ENCODE measurements around the gene TLR7.

TLR7 gene

DNA sequence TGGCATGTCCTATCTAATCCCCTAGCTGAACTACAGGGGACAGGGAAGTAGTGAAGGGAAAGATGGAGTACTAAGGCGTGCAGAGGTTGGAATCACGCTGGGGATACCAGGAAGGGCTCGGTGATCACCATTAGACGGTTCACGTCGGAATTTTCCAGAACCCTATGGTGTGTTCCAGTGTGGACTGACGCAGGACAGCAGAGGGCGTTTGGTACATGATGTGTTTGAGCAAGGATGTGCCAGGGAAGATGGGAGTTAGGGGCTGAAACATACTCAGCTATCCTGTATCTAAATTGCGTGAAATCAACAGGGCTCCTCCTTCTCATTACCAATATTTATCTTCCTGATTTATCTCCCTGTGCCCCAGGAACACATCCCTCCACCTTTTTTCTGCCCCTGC is 41.9 kb upstream of the TLR7 start:
- TF ChIP-seq POLR2AphosphoS5 (IDR thresholded peaks at IDR 0.05; ENCODE audit: low read depth, low read length) (no peak), SIN3A (IDR thresholded peaks at IDR 0.05; ENCODE audit: borderline replicate concordance, insufficient read depth, low read length) (no peak), REST (IDR thresholded peaks at IDR 0.05; ENCODE audit: insufficient read depth in 1 of 2, low read depth in 2 of 2, low read length in 2 of 2) (no peak), FOXP2 (optimal IDR thresholded peaks at IDR 0.05; ENCODE audit: borderline replicate concordance, extremely low read depth, extremely low read length, insufficient read depth) (no peak), TAF1 (IDR thresholded peaks at IDR 0.05; ENCODE audit: borderline replicate concordance, insufficient read depth, low read length) (no peak)

DNA sequence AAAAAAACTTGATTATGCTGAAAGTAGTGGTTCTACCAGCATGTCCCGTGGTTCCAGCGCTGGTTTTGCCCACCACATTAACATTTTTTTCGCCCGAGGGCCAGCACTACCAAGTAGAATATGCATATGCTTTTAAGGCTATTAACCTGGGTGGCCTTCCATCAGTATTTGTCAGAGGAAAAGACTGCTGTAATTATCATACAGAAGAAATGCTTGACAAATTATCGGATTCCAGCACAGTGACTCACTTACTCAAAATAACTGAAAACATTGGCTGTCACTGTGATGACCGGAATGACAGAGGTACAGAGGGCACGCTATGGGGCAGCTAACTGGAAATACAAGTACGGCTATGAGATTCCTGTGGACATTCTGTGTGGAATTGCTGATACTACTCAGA is 41.1 kb upstream of the TLR7 start:
- TF ChIP-seq FOXP2 (optimal IDR thresholded peaks at IDR 0.05; ENCODE audit: borderline replicate concordance, extremely low read depth, extremely low read length, insufficient read depth) (no peak), REST (IDR thresholded peaks at IDR 0.05; ENCODE audit: insufficient read depth in 1 of 2, low read depth in 2 of 2, low read length in 2 of 2) (no peak), SIN3A (IDR thresholded peaks at IDR 0.05; ENCODE audit: borderline replicate concordance, insufficient read depth, low read length) (no peak), TAF1 (IDR thresholded peaks at IDR 0.05; ENCODE audit: borderline replicate concordance, insufficient read depth, low read length) (no peak)

- TF ChIP-seq POLR2AphosphoS5 (IDR thresholded peaks at IDR 0.05; ENCODE audit: low read depth, low read length) (no peak), REST (IDR thresholded peaks at IDR 0.05; ENCODE audit: insufficient read depth in 1 of 2, low read depth in 2 of 2, low read length in 2 of 2) (no peak), FOXP2 (optimal IDR thresholded peaks at IDR 0.05; ENCODE audit: borderline replicate concordance, extremely low read depth, extremely low read length, insufficient read depth) (no peak), SIN3A (IDR thresholded peaks at IDR 0.05; ENCODE audit: borderline replicate concordance, insufficient read depth, low read length) (no peak), TAF1 (IDR thresholded peaks at IDR 0.05; ENCODE audit: borderline replicate concordance, insufficient read depth, low read length) (no peak)
These were observed 23.7 kb upstream of the TLR7 start for GRCh38 chrX:12843061-12843667.

GRCh38 chrX:12843668-12844279 is 23.1 kb upstream of the TLR7 start:
- TF ChIP-seq SIN3A (IDR thresholded peaks at IDR 0.05; ENCODE audit: borderline replicate concordance, insufficient read depth, low read length) (no peak), FOXP2 (optimal IDR thresholded peaks at IDR 0.05; ENCODE audit: borderline replicate concordance, extremely low read depth, extremely low read length, insufficient read depth) (no peak), POLR2AphosphoS5 (IDR thresholded peaks at IDR 0.05; ENCODE audit: low read depth, low read length) (no peak), TAF1 (IDR thresholded peaks at IDR 0.05; ENCODE audit: borderline replicate concordance, insufficient read depth, low read length) (no peak), REST (IDR thresholded peaks at IDR 0.05; ENCODE audit: insufficient read depth in 1 of 2, low read depth in 2 of 2, low read length in 2 of 2) (no peak)

Data from PFSK-1 (cell line).